ENCODE results near the gene ADCY4. TPM values are rescaled to one million over a fixed set of nuclear protein-coding genes. Genes with fewer than 3 reads are reported as not detected.

The ADCY4 gene
- total RNA-seq, 4 donors from 2014 or later, result 6.7 to 22.8 (median 16.5) TPM

DNA sequence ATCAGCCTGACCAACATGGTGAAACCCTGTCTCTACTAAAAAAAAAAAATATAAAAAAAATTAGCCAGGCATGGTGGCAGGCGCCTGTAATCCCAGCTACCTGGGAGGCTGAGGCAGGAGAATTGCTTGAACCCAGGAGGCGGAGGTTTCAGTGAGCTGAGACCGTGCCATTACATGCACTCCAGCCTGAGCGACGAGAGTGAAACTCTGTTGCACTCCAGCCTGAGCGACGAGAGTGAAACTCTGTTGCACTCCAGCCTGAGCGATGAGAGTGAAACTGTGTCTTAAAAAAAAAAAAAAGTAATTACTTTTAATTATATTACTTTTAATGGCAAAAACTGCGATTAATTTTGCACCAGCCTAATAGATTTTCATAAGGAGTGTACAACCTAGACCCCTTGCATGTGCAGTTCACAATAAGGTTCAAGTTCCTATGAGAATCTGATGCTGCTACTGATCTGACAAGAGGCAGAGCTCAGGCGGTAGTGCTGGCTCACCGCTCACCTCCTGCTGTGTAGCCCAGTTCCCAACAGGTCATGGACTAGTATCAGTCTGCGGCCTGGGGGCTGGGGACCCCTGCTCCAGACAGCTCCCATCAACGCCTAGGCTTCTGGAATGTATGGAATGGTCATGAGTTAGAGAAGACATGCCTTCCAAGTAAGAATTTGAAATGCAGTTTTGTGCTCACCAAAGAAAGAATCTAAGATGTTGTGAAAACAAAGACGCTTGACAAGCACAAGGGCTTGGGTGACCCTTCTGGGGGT is 13.5 kb downstream of the ADCY4 start:
- TF ChIP-seq, protein P1, sequence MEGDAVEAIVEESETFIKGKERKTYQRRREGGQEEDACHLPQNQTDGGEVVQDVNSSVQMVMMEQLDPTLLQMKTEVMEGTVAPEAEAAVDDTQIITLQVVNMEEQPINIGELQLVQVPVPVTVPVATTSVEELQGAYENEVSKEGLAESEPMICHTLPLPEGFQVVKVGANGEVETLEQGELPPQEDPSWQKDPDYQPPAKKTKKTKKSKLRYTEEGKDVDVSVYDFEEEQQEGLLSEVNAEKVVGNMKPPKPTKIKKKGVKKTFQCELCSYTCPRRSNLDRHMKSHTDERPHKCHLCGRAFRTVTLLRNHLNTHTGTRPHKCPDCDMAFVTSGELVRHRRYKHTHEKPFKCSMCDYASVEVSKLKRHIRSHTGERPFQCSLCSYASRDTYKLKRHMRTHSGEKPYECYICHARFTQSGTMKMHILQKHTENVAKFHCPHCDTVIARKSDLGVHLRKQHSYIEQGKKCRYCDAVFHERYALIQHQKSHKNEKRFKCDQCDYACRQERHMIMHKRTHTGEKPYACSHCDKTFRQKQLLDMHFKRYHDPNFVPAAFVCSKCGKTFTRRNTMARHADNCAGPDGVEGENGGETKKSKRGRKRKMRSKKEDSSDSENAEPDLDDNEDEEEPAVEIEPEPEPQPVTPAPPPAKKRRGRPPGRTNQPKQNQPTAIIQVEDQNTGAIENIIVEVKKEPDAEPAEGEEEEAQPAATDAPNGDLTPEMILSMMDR (IDR thresholded peaks at IDR 0.05), result no peak
- no peak for TF ChIP-seq POLR2A (IDR thresholded peaks at IDR 0.05)
- intact Hi-C loops (cut with DNase I; ENCODE audit: low total_unique reads), result no loop called here
- DNase-seq (ENCODE audit: low spot score in 2 of 2), result no peak
- WGBS, 2 donors, result 89 to 92% methylated on average over 14 of the region's 14 CpGs
- no peak overlapping the region for H3K4me3 ChIP-seq (ENCODE audit: low read depth, poor library complexity, severe bottlenecking)

DNA sequence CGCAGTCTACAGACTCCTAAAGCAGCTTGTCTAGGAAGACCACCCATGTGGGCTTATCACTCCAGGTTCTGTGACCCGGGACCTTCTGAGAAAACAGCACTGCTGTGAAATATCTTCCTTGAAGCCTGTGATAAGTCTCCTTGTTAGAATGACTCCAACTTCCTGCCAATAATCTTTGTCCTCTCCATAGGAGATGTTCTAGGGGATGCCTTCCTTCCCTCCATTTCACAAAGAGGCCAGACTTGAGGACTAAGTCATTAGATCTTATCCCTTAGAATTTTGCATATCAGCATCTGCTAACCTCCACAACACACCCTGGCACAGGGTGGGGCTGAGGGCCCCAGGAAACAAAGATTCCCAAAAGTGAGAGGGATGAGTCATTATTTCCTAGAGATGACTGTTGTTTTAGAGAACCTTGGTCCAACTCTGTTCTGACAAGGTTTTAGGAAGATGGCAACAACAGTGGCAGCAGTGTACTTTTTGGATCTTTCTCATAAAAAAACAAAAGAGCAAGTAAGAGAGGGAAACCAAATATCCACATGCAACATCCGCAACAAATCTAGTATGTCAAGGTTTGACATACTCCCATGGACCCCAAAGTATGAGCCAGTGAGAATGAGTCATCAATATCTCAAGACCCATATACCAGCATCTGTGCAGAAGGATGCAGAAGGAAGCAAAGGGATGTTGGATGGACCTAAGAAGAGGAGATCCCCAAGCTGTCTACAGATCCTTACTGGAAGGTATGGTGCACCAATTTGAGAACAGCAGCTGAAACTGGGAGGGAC is 17.5 kb downstream of the ADCY4 start:
- TF ChIP-seq POLR2A (IDR thresholded peaks at IDR 0.05), result no peak
- TF ChIP-seq, protein P1 (IDR thresholded peaks at IDR 0.05), result no peak
- H3K4me3 ChIP-seq (ENCODE audit: low read depth, poor library complexity, severe bottlenecking), result no peak overlapping the region
- intact Hi-C loops (cut with DNase I; ENCODE audit: low total_unique reads), result no loop called here
- no peak for DNase-seq (ENCODE audit: low spot score in 2 of 2)
- 58 to 71% methylated on average over 3 of the region's 3 CpGs for WGBS, 2 donors

- no peak overlapping the region for H3K4me3 ChIP-seq (ENCODE audit: low read depth, poor library complexity, severe bottlenecking)
- intact Hi-C loops (cut with DNase I; ENCODE audit: low total_unique reads), result no loop called here
- WGBS, 2 donors, result 32 to 41% methylated on average over 18 of the region's 18 CpGs
- TF ChIP-seq, protein P1 (IDR thresholded peaks at IDR 0.05), result no peak
- TF ChIP-seq POLR2A (IDR thresholded peaks at IDR 0.05), result no peak
- peak in 1 of 2 donors; percentile 87 for DNase-seq (ENCODE audit: low spot score in 2 of 2)
Observed at GRCh38 chr14:24316597-24316950, 18.3 kb downstream of the ADCY4 start.

DNA sequence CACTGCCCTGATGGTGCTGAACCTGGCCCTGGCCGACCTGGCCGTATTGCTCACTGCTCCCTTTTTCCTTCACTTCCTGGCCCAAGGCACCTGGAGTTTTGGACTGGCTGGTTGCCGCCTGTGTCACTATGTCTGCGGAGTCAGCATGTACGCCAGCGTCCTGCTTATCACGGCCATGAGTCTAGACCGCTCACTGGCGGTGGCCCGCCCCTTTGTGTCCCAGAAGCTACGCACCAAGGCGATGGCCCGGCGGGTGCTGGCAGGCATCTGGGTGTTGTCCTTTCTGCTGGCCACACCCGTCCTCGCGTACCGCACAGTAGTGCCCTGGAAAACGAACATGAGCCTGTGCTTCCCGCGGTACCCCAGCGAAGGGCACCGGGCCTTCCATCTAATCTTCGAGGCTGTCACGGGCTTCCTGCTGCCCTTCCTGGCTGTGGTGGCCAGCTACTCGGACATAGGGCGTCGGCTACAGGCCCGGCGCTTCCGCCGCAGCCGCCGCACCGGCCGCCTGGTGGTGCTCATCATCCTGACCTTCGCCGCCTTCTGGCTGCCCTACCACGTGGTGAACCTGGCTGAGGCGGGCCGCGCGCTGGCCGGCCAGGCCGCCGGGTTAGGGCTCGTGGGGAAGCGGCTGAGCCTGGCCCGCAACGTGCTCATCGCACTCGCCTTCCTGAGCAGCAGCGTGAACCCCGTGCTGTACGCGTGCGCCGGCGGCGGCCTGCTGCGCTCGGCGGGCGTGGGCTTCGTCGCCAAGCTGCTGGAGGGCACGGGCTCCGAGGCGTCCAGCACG is 18.9 kb downstream of the ADCY4 start:
- intact Hi-C loops (cut with DNase I; ENCODE audit: low total_unique reads), result no loop called here
- no peak overlapping the region for H3K4me3 ChIP-seq (ENCODE audit: low read depth, poor library complexity, severe bottlenecking)
- TF ChIP-seq, protein P1 (IDR thresholded peaks at IDR 0.05), result peak in 1 of 3 donors; percentile 62
- TF ChIP-seq POLR2A (IDR thresholded peaks at IDR 0.05), result no peak
- DNase-seq (ENCODE audit: low spot score in 2 of 2), result peak in 1 of 2 donors; percentile 91
- WGBS, 2 donors, result 35% methylated on average over 56 to 70 of the region's 70 CpGs

DNA sequence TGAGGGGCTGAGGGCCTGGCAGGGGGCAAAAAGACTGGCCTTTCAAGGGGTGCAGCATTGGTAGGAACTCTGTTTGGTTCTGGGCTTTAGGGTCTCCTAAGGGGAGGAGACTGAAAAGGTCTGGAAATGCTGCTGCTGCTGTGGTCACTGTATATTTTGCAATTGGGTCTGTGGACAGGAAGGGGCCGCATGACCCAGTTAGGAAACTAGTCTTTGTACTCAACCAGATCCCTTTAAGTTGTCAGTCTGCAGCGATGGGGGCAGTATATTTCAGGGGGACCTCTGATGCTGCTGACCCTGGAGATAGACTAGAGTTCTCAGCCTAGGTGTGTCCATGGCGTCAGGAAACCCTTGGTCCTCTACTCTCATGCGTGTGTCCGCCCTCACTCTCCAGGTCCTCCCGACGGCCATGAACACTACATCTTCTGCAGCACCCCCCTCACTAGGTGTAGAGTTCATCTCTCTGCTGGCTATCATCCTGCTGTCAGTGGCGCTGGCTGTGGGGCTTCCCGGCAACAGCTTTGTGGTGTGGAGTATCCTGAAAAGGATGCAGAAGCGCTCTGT is 19.5 kb downstream of the ADCY4 start:
- intact Hi-C loops (cut with DNase I; ENCODE audit: low total_unique reads), result no loop called here
- TF ChIP-seq POLR2A (IDR thresholded peaks at IDR 0.05), result no peak
- TF ChIP-seq, protein P1 (IDR thresholded peaks at IDR 0.05), result no peak
- no peak overlapping the region for H3K4me3 ChIP-seq (ENCODE audit: low read depth, poor library complexity, severe bottlenecking)
- no peak for DNase-seq (ENCODE audit: low spot score in 2 of 2)
- 59 to 67% methylated on average over 10 of the region's 10 CpGs for WGBS, 2 donors
